H9 (cell line): Measurements from ENCODE around the gene ARL14EP. TPM values are rescaled to one million over a fixed set of nuclear protein-coding genes. Genes with fewer than 3 reads are reported as not detected.

ENCODE experiments used
- DNase-seq: peaks from one replicate; pipeline ENCODE4 v3.0.0-alpha.2; 2017
- H2AFZ ChIP-seq: one replicate; pipeline ENCODE4 v1.6.1; 2013; ENCODE audit warnings: mild to moderate bottlenecking, low read length, control low read depth, moderate library complexity
- H2AK5ac ChIP-seq: 2 replicates; pipeline ENCODE4 v1.6.1; 2013; ENCODE audit warnings: low read length, control low read depth, mixed read lengths; ENCODE audit not compliant: insufficient read length
- H2BK120ac ChIP-seq: one replicate; pipeline ENCODE4 v1.6.1; 2013; ENCODE audit warnings: low read depth, mild to moderate bottlenecking, low read length, control low read depth, inconsistent platforms; ENCODE audit not compliant: poor library complexity, severe bottlenecking
- H2BK12ac ChIP-seq: 2 replicates; pipeline ENCODE4 v1.6.1; 2013; ENCODE audit warnings: low read length, control low read depth, mixed read lengths, low read depth; ENCODE audit not compliant: insufficient read length
- H2BK15ac ChIP-seq: 2 replicates; pipeline ENCODE4 v1.6.1; 2013; ENCODE audit warnings: low read depth, low read length, control low read depth
- H2BK20ac ChIP-seq: one replicate; pipeline ENCODE4 v1.6.1; 2013; ENCODE audit warnings: low read depth, mild to moderate bottlenecking, low read length, control low read depth, inconsistent platforms; ENCODE audit not compliant: poor library complexity, severe bottlenecking
- H2BK5ac ChIP-seq: 2 replicates; pipeline ENCODE4 v1.6.1; 2013; ENCODE audit warnings: low read length, control low read depth, mixed read lengths; ENCODE audit not compliant: insufficient read length
- H3K14ac ChIP-seq: 2 replicates; pipeline ENCODE4 v1.6.1; 2013; ENCODE audit warnings: low read length, control low read depth; ENCODE audit not compliant: insufficient read depth
- H3K18ac ChIP-seq: 2 replicates; pipeline ENCODE4 v1.6.1; 2013; ENCODE audit warnings: low read depth, mild to moderate bottlenecking, mixed read lengths, low read length, control low read depth; ENCODE audit not compliant: insufficient read length
- H3K23ac ChIP-seq: 2 replicates; pipeline ENCODE4 v1.6.1; 2013; ENCODE audit warnings: low read length, control low read depth, mixed read lengths, low read depth; ENCODE audit not compliant: insufficient read length
- H3K23me2 ChIP-seq: 2 replicates; pipeline ENCODE4 v1.6.1; 2013; ENCODE audit warnings: low read depth, mild to moderate bottlenecking, mixed read lengths, low read length, control low read depth; ENCODE audit not compliant: insufficient read length, poor library complexity, severe bottlenecking
- H3K27ac ChIP-seq: 2 replicates; pipeline ENCODE4 v1.5.1; 2013; ENCODE audit warnings: low read length, control low read depth, mixed read lengths, low read depth; ENCODE audit not compliant: insufficient read length
- H3K27me3 ChIP-seq: 2 replicates; pipeline ENCODE4 v1.6.1; 2013; ENCODE audit warnings: low read length, control low read depth, inconsistent platforms; ENCODE audit not compliant: insufficient read depth
- H3K4ac ChIP-seq: 2 replicates; pipeline ENCODE4 v1.6.1; 2013; ENCODE audit warnings: low read depth, mild to moderate bottlenecking, control low read depth, inconsistent platforms, low read length, moderate library complexity
- H3K4me1 ChIP-seq: 2 replicates; pipeline ENCODE4 v1.6.1; 2013; ENCODE audit warnings: low read length, control low read depth, inconsistent platforms; ENCODE audit not compliant: insufficient read depth
- H3K4me2 ChIP-seq: 2 replicates; pipeline ENCODE4 v1.6.1; 2013; ENCODE audit warnings: low read length, control low read depth, mixed read lengths; ENCODE audit not compliant: insufficient read length, insufficient read depth
- H3K56ac ChIP-seq: 2 replicates; pipeline ENCODE4 v1.6.1; 2013; ENCODE audit warnings: low read depth, mild to moderate bottlenecking, mixed read lengths, low read length, control low read depth; ENCODE audit not compliant: insufficient read length
- H3K79me1 ChIP-seq: 2 replicates; pipeline ENCODE4 v1.6.1; 2013; ENCODE audit warnings: low read depth, mild to moderate bottlenecking, moderate library complexity, low read length, control low read depth, inconsistent platforms; ENCODE audit not compliant: insufficient read depth, poor library complexity, severe bottlenecking
- H3K79me2 ChIP-seq: 2 replicates; pipeline ENCODE4 v1.6.1; 2013; ENCODE audit warnings: low read length, control low read depth, inconsistent platforms; ENCODE audit not compliant: insufficient read depth
- H3K9ac ChIP-seq: 2 replicates; pipeline ENCODE4 v1.6.1; 2013; ENCODE audit warnings: low read length, control low read depth, mixed read lengths; ENCODE audit not compliant: insufficient read length; ENCODE audit errors: extremely low read depth
- H3K9me3 ChIP-seq: one replicate; pipeline ENCODE4 v1.6.1; 2013; ENCODE audit warnings: low read depth, low read length, inconsistent platforms; ENCODE audit not compliant: control insufficient read depth
- H3T11ph ChIP-seq: one replicate; pipeline ENCODE4 v1.6.1; 2013; ENCODE audit warnings: mild to moderate bottlenecking, low read length, control low read depth, inconsistent platforms
- H4K20me1 ChIP-seq: one replicate; pipeline ENCODE4 v1.6.1; 2013; ENCODE audit not compliant: control insufficient read depth, insufficient read length, insufficient read depth
- H4K5ac ChIP-seq: 2 replicates; pipeline ENCODE4 v1.6.1; 2013; ENCODE audit warnings: low read depth, mild to moderate bottlenecking, mixed read lengths, low read length, control low read depth; ENCODE audit not compliant: insufficient read length
- H4K8ac ChIP-seq: replicated peaks from 2 replicates; pipeline ENCODE4 v1.6.1; 2013; ENCODE audit warnings: low read length, control low read depth, mixed read lengths, low read depth; ENCODE audit not compliant: insufficient read length
- H4K91ac ChIP-seq: 2 replicates; pipeline ENCODE4 v1.6.1; 2013; ENCODE audit warnings: low read depth, mild to moderate bottlenecking, moderate library complexity, mixed read lengths, low read length, control low read depth; ENCODE audit not compliant: insufficient read length
- H3K27ac Mint-ChIP-seq, 3 experiments: 2 replicates in 2 of 3; 3 replicates in 1 of 3; pipeline ENCODE4 v1.8.0; 2020 to 2021; ENCODE audit warnings: mixed read lengths in 3 of 3, mild to moderate bottlenecking in 1 of 3, moderate library complexity in 1 of 3
- H3K27me3 Mint-ChIP-seq: 2 replicates; pipeline ENCODE4 v1.8.0; 2021; ENCODE audit warnings: low read depth, mild to moderate bottlenecking, moderate library complexity, mixed read lengths
- H3K36me3 Mint-ChIP-seq, 3 experiments: 2 replicates in 2 of 3; 3 replicates in 1 of 3; pipeline ENCODE4 v1.8.0; 2020 to 2021; ENCODE audit warnings: low read depth in 3 of 3, mixed read lengths in 3 of 3; ENCODE audit not compliant: insufficient read depth in 1 of 3
- H3K4me1 Mint-ChIP-seq, 2 experiments: 2 replicates each; pipeline ENCODE4 v1.8.0; 2020; ENCODE audit warnings: mixed read lengths in 2 of 2
- H3K4me3 Mint-ChIP-seq, 2 experiments: 2 replicates in 1 of 2; 3 replicates in 1 of 2; pipeline ENCODE4 v1.8.0; 2020 to 2021; ENCODE audit warnings: mild to moderate bottlenecking in 2 of 2, mixed read lengths in 2 of 2, moderate library complexity in 1 of 2
- H3K9me3 Mint-ChIP-seq, 2 experiments: 2 replicates in 1 of 2; 3 replicates in 1 of 2; pipeline ENCODE4 v1.8.0; 2020; ENCODE audit warnings: mild to moderate bottlenecking in 2 of 2, mixed read lengths in 2 of 2, moderate library complexity in 1 of 2
- WGBS: extraction: QIAGEN DNeasy Blood & Tissue Kit; methylation state at CpG from one replicate; pipeline ENCODE4 v1.1.7; 2013; ENCODE audit warnings: missing lambda C conversion rate, low lambda C conversion rate, mixed read lengths; ENCODE audit not compliant: insufficient read length; ENCODE audit errors: extremely low coverage; 5-methylcytosine and 5-hydroxymethylcytosine counted together
- total RNA-seq: library from RNA; stranded (reverse); gene quantifications from 2 replicates; pipeline ENCODE4 v1.2.1, GENCODE V29; 2021
- TF ChIP-seq, protein P1 (sequence below): fragments of 200-600 bp; sonication (generic); conservative IDR thresholded peaks from 3 replicates; pipeline ENCODE4 v1.8.0; 2021; ENCODE audit warnings: antibody characterized with exemption, mild to moderate bottlenecking

ARL14EP gene
- total RNA-seq, 1 experiment from 2014 or later = 20.9 TPM

GRCh38 chr11:30285416-30286121, 37.3 kb upstream of the ARL14EP start:
- WGBS = no CpG with 5 or more reads among the region's 3 CpGs
- no peaks in the 10 kb centered on the region for H3K36me3 Mint-ChIP-seq

More at GRCh38 chr11:30285416-30286121, 37.3 kb upstream of the ARL14EP start:
- H2BK120ac ChIP-seq = no peak overlapping the region
- no peak overlapping the region for H3K23ac ChIP-seq
- H2BK12ac ChIP-seq = no peak overlapping the region
- H3K9me3 ChIP-seq = no peaks in the 10 kb centered on the region
- no peak overlapping the region for H3K4me2 ChIP-seq
- H3K27me3 ChIP-seq = no peaks in the 10 kb centered on the region
- TF ChIP-seq, protein P1, sequence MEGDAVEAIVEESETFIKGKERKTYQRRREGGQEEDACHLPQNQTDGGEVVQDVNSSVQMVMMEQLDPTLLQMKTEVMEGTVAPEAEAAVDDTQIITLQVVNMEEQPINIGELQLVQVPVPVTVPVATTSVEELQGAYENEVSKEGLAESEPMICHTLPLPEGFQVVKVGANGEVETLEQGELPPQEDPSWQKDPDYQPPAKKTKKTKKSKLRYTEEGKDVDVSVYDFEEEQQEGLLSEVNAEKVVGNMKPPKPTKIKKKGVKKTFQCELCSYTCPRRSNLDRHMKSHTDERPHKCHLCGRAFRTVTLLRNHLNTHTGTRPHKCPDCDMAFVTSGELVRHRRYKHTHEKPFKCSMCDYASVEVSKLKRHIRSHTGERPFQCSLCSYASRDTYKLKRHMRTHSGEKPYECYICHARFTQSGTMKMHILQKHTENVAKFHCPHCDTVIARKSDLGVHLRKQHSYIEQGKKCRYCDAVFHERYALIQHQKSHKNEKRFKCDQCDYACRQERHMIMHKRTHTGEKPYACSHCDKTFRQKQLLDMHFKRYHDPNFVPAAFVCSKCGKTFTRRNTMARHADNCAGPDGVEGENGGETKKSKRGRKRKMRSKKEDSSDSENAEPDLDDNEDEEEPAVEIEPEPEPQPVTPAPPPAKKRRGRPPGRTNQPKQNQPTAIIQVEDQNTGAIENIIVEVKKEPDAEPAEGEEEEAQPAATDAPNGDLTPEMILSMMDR = no peak
- no peaks in the 10 kb centered on the region for H3K23me2 ChIP-seq
- no peaks in the 10 kb centered on the region for H4K20me1 ChIP-seq
- no peak overlapping the region for H2AK5ac ChIP-seq
- no peak overlapping the region for H3K56ac ChIP-seq
- no peaks in the 10 kb centered on the region for H3K9me3 Mint-ChIP-seq
- no peak overlapping the region for H2BK15ac ChIP-seq
- peaks cover 11% of the 10 kb centered on the region for H3K27me3 Mint-ChIP-seq
- H4K91ac ChIP-seq = no peak overlapping the region
- H2BK5ac ChIP-seq = no peak overlapping the region
- H3K4me3 Mint-ChIP-seq = no peak overlapping the region
- H3K79me1 ChIP-seq = no peaks in the 10 kb centered on the region
- DNase-seq = no peak
- no peak overlapping the region for H3K14ac ChIP-seq
- H4K5ac ChIP-seq = no peak overlapping the region
- no peaks in the 10 kb centered on the region for H3K4me1 Mint-ChIP-seq
- H3K27ac ChIP-seq = no peak overlapping the region
- H3K9ac ChIP-seq = no peak overlapping the region
- no peak overlapping the region for H3K4ac ChIP-seq
- H4K8ac ChIP-seq = no peak overlapping the region
- no peaks in the 10 kb centered on the region for H3K4me1 ChIP-seq
- no peaks in the 10 kb centered on the region for H3K79me2 ChIP-seq
- H3K18ac ChIP-seq = no peak overlapping the region
- no peak overlapping the region for H3K27ac Mint-ChIP-seq
- no peak overlapping the region for H2AFZ ChIP-seq
- H3T11ph ChIP-seq = no peak overlapping the region
- no peak overlapping the region for H2BK20ac ChIP-seq
